DOHH2 (cell line): Measurements from ENCODE around the gene SET.

Source experiments
- H3F3A ChIP-seq: fragments of 200-600 bp; sonication (generic), shearing (Covaris generic); 2 replicates; pipeline ENCODE4 v1.6.0; 2016; ENCODE audit warnings: antibody characterized with exemption, mild to moderate bottlenecking; ENCODE audit not compliant: control insufficient read depth, insufficient read depth
- H3K27ac ChIP-seq: fragments of 200-600 bp; sonication (generic); 2 replicates; pipeline ENCODE4 v1.5.1; 2014; ENCODE audit warnings: low read depth, mild to moderate bottlenecking, low read length, moderate library complexity
- H3K27me3 ChIP-seq: fragments of 200-600 bp; sonication (generic); 2 replicates; pipeline ENCODE4 v1.6.1; 2014; ENCODE audit warnings: mild to moderate bottlenecking, low read length, mixed read lengths; ENCODE audit not compliant: control insufficient read depth
- H3K36me3 ChIP-seq: fragments of 200-600 bp; sonication (generic); 2 replicates; pipeline ENCODE4 v1.6.1; 2014; ENCODE audit warnings: mild to moderate bottlenecking, low read length, moderate library complexity, mixed read lengths; ENCODE audit not compliant: control insufficient read depth
- H3K4me1 ChIP-seq: fragments of 200-600 bp; sonication (generic); 2 replicates; pipeline ENCODE4 v1.6.1; 2014; ENCODE audit warnings: mild to moderate bottlenecking, low read length, mixed read lengths; ENCODE audit not compliant: control insufficient read depth
- H3K4me2 ChIP-seq: fragments of 200-600 bp; sonication (generic); 2 replicates; pipeline ENCODE4 v1.6.0; 2014; ENCODE audit warnings: mild to moderate bottlenecking, low read length, moderate library complexity
- H3K4me3 ChIP-seq: fragments of 200-600 bp; sonication (generic); 2 replicates; pipeline ENCODE4 v1.5.1; 2014; ENCODE audit warnings: mild to moderate bottlenecking, low read length, mixed read lengths
- H3K79me2 ChIP-seq: fragments of 200-600 bp; sonication (generic); 2 replicates; pipeline ENCODE4 v1.6.1; 2014; ENCODE audit warnings: mild to moderate bottlenecking, low read length, mixed read lengths; ENCODE audit not compliant: control insufficient read depth
- H3K9me2 ChIP-seq: fragments of 200-600 bp; sonication (generic); replicated peaks from 2 replicates; pipeline ENCODE4 v1.6.1; 2014; ENCODE audit warnings: mild to moderate bottlenecking, low read length, mixed read lengths; ENCODE audit not compliant: control insufficient read depth
- H3K9me3 ChIP-seq: fragments of 200-600 bp; sonication (generic); 2 replicates; pipeline ENCODE4 v1.6.1; 2014; ENCODE audit warnings: antibody characterized with exemption, low read length, mixed read lengths; ENCODE audit not compliant: control insufficient read depth, insufficient read depth
- H4K20me1 ChIP-seq: fragments of 200-600 bp; sonication (generic); 2 replicates; pipeline ENCODE4 v1.6.0; 2014; ENCODE audit warnings: low read depth, mild to moderate bottlenecking, antibody characterized with exemption, low read length, moderate library complexity; ENCODE audit not compliant: control insufficient read depth, insufficient read depth
- CTCF ChIP-seq: fragments of 200-600 bp; sonication (generic); IDR thresholded peaks from one replicate; pipeline ENCODE4 v1.5.1; 2014; ENCODE audit warnings: antibody characterized with exemption, mild to moderate bottlenecking, low read depth, low read length; ENCODE audit not compliant: poor library complexity, severe bottlenecking
- EZH2phosphoT487 ChIP-seq: fragments of 200-600 bp; sonication (generic); IDR thresholded peaks from 2 replicates; pipeline ENCODE4 v1.6.1; 2017; ENCODE audit warnings: borderline replicate concordance, mild to moderate bottlenecking, antibody characterized with exemption, low read length, moderate library complexity, mixed read lengths

SET gene

GRCh38 chr9:128714586-128715435, 25.8 kb downstream of the SET start:
- no peak overlapping the region for H3K4me2 ChIP-seq
- no peaks in the 10 kb centered on the region for H4K20me1 ChIP-seq
- H3K4me3 ChIP-seq: no peak overlapping the region
- no peaks in the 10 kb centered on the region for H3K79me2 ChIP-seq
- no peaks in the 10 kb centered on the region for H3K36me3 ChIP-seq
- H3K27ac ChIP-seq: no peak overlapping the region
- no peaks in the 10 kb centered on the region for H3K9me3 ChIP-seq
- H3K4me1 ChIP-seq: no peaks in the 10 kb centered on the region
- H3K27me3 ChIP-seq: no peaks in the 10 kb centered on the region
- H3K9me2 ChIP-seq: no peaks in the 10 kb centered on the region
- H3F3A ChIP-seq: no peaks in the 10 kb centered on the region
- no peak for TF ChIP-seq CTCF
- TF ChIP-seq EZH2phosphoT487: no peak

GRCh38 chr9:128715436-128715750, 26.4 kb downstream of the SET start:
- no peaks in the 10 kb centered on the region for H3K9me2 ChIP-seq
- no peaks in the 10 kb centered on the region for H3F3A ChIP-seq
- H3K27ac ChIP-seq: no peak overlapping the region
- no peak overlapping the region for H3K4me3 ChIP-seq
- peaks cover under 1% of the 10 kb centered on the region; the same call in 1 of the 2 replicates for H3K36me3 ChIP-seq
- H3K27me3 ChIP-seq: no peaks in the 10 kb centered on the region
- no peaks in the 10 kb centered on the region for H3K9me3 ChIP-seq
- TF ChIP-seq EZH2phosphoT487 (no peak), CTCF (no peak)
- H3K4me2 ChIP-seq: no peak overlapping the region
- no peaks in the 10 kb centered on the region for H3K4me1 ChIP-seq
- H4K20me1 ChIP-seq: no peaks in the 10 kb centered on the region
- no peaks in the 10 kb centered on the region for H3K79me2 ChIP-seq

GRCh38 chr9:128716581-128717254, 27.7 kb downstream of the SET start:
- no peak for TF ChIP-seq EZH2phosphoT487
- no peak for TF ChIP-seq CTCF
- Histone ChIP-seq H3K4me2 (no peak overlapping the region), H3K27ac (no peak overlapping the region), H3F3A (no peaks in the 10 kb centered on the region), H3K9me2 (no peaks in the 10 kb centered on the region), H3K4me3 (no peak overlapping the region), H3K9me3 (no peaks in the 10 kb centered on the region), H3K79me2 (no peaks in the 10 kb centered on the region), H3K4me1 (no peaks in the 10 kb centered on the region), H3K27me3 (no peaks in the 10 kb centered on the region), H4K20me1 (no peaks in the 10 kb centered on the region), H3K36me3 (peaks cover 9% of the 10 kb centered on the region)
